HG03060 (cell line): ENCODE measurements around the gene RYR2.
"Not testable (repeated sequence)": the region's sequence is repeated elsewhere in the genome, so short reads cannot be mapped to it uniquely, and the experiment has no call there.

Source experiments
- ATAC-seq: cut with Tn5 transposase; IDR thresholded peaks from one replicate; pipeline ENCODE4 v1.9.1; 2021; ENCODE audit warnings: low read depth, moderate number of reproducible peaks; ENCODE audit not compliant: unreplicated experiment

RYR2 gene

GRCh38 chr1:237809099-237809498 is 767.1 kb downstream of the RYR2 start:
- ATAC-seq: no peak

GRCh38 chr1:237811633-237812032 is 769.6 kb downstream of the RYR2 start:
- ATAC-seq: no peak

- ATAC-seq: no peak
These were observed 770.1 kb downstream of the RYR2 start for GRCh38 chr1:237812061-237812460.

GRCh38 chr1:237814319-237814924 is 772.4 kb downstream of the RYR2 start:
- no peak for ATAC-seq

GRCh38 chr1:237817277-237817676 is 775.3 kb downstream of the RYR2 start:
- ATAC-seq: no peak

GRCh38 chr1:237820634-237821033 is 778.6 kb downstream of the RYR2 start:
- not testable (repeated sequence) for ATAC-seq

GRCh38 chr1:237832858-237833257 is 790.9 kb downstream of the RYR2 start:
- ATAC-seq: no peak

- no peak for ATAC-seq
These were observed 792.1 kb downstream of the RYR2 start for GRCh38 chr1:237834048-237834447.

GRCh38 chr1:237834461-237834860 is 792.5 kb downstream of the RYR2 start:
- ATAC-seq: no peak

- no peak for ATAC-seq
These were observed 796.3 kb downstream of the RYR2 start for GRCh38 chr1:237838320-237838719.

GRCh38 chr1:237838904-237839534 is 797.0 kb downstream of the RYR2 start:
- no peak for ATAC-seq

- ATAC-seq: no peak
These were observed 799.5 kb downstream of the RYR2 start for GRCh38 chr1:237841485-237841884.

- ATAC-seq: not testable (repeated sequence)
These were observed 801.5 kb downstream of the RYR2 start for GRCh38 chr1:237843516-237843915.

- no peak for ATAC-seq
These were observed 809.3 kb downstream of the RYR2 start for GRCh38 chr1:237851210-237851845.

GRCh38 chr1:237852342-237852741 is 810.4 kb downstream of the RYR2 start:
- no peak for ATAC-seq

GRCh38 chr1:237857455-237857854 is 815.5 kb downstream of the RYR2 start:
- ATAC-seq: no peak

- ATAC-seq: no peak
These were observed 817.0 kb downstream of the RYR2 start for GRCh38 chr1:237858992-237859391.

GRCh38 chr1:237861944-237862343 is 820.0 kb downstream of the RYR2 start:
- ATAC-seq: no peak

GRCh38 chr1:237863234-237863633 is 821.2 kb downstream of the RYR2 start:
- no peak for ATAC-seq

- peak; percentile 75 for ATAC-seq
These were observed 822.6 kb downstream of the RYR2 start for GRCh38 chr1:237864338-237865244.

GRCh38 chr1:237867380-237867888 is 825.5 kb downstream of the RYR2 start:
- ATAC-seq: no peak
